Trophoblast cell (in vitro differentiated cells and primary cell): Measurements from ENCODE around the gene MMP21.

Source experiments
- DNase-seq, 2 donors: peaks; one replicate each; pipeline ENCODE4 v3.0.0-alpha.2; 2016
- H2AFZ ChIP-seq: 2 replicates; pipeline ENCODE4 v1.6.1; 2013; ENCODE audit warnings: low read length, moderate library complexity, mild to moderate bottlenecking; ENCODE audit not compliant: insufficient read depth, poor library complexity
- H2AK5ac ChIP-seq: 2 replicates; pipeline ENCODE4 v1.6.1; 2013; ENCODE audit warnings: mild to moderate bottlenecking, low read length
- H2BK120ac ChIP-seq: 2 replicates; pipeline ENCODE4 v1.6.1; 2013; ENCODE audit warnings: low read length, mild to moderate bottlenecking, moderate library complexity; ENCODE audit not compliant: insufficient read depth, poor library complexity
- H2BK12ac ChIP-seq: 2 replicates; pipeline ENCODE4 v1.6.1; 2013; ENCODE audit warnings: mild to moderate bottlenecking, low read length, moderate library complexity
- H2BK5ac ChIP-seq: 2 replicates; pipeline ENCODE4 v1.6.1; 2013; ENCODE audit warnings: low read length, low read depth, moderate library complexity, mild to moderate bottlenecking; ENCODE audit not compliant: poor library complexity
- H3K14ac ChIP-seq: 2 replicates; pipeline ENCODE4 v1.6.1; 2013; ENCODE audit warnings: mild to moderate bottlenecking, low read length
- H3K18ac ChIP-seq: 2 replicates; pipeline ENCODE4 v1.6.1; 2013; ENCODE audit warnings: mild to moderate bottlenecking, low read length
- H3K23ac ChIP-seq: 2 replicates; pipeline ENCODE4 v1.6.1; 2013; ENCODE audit warnings: low read length
- H3K27ac ChIP-seq: 2 replicates; pipeline ENCODE4 v1.5.1; 2013; ENCODE audit warnings: low read depth, mild to moderate bottlenecking, inconsistent platforms, low read length, moderate library complexity
- H3K27me3 ChIP-seq: 2 replicates; pipeline ENCODE4 v1.6.1; 2013; ENCODE audit warnings: inconsistent platforms, mild to moderate bottlenecking, low read length, moderate library complexity; ENCODE audit not compliant: insufficient read depth
- H3K36me3 ChIP-seq, 2 experiments: 1 replicate in 1 of 2; 2 replicates in 1 of 2; pipeline ENCODE4 v1.6.1; 2013; ENCODE audit warnings: low read length in 2 of 2, mild to moderate bottlenecking in 2 of 2, moderate library complexity in 1 of 2; ENCODE audit not compliant: insufficient read depth in 2 of 2, control insufficient read depth in 1 of 2
- H3K4ac ChIP-seq: 2 replicates; pipeline ENCODE4 v1.6.1; 2013; ENCODE audit warnings: low read depth, mild to moderate bottlenecking, low read length, moderate library complexity
- H3K4me1 ChIP-seq, 2 experiments: 1 replicate in 1 of 2; 2 replicates in 1 of 2; pipeline ENCODE4 v1.6.1; 2013; ENCODE audit warnings: low read length in 2 of 2, mild to moderate bottlenecking in 2 of 2, moderate library complexity in 1 of 2; ENCODE audit not compliant: insufficient read depth in 2 of 2, control insufficient read depth in 1 of 2
- H3K4me2 ChIP-seq: 2 replicates; pipeline ENCODE4 v1.6.1; 2013; ENCODE audit warnings: inconsistent platforms, mild to moderate bottlenecking, low read length, moderate library complexity
- H3K4me3 ChIP-seq: 2 replicates; pipeline ENCODE4 v1.5.1; 2013; ENCODE audit warnings: mild to moderate bottlenecking, low read depth, low read length, inconsistent platforms
- H3K79me1 ChIP-seq: one replicate; pipeline ENCODE4 v1.6.1; 2013; ENCODE audit warnings: low read length
- H3K79me2 ChIP-seq: 2 replicates; pipeline ENCODE4 v1.6.1; 2013; ENCODE audit warnings: low read length, mild to moderate bottlenecking; ENCODE audit not compliant: control insufficient read depth, insufficient read depth, poor library complexity
- H3K9ac ChIP-seq: 2 replicates; pipeline ENCODE4 v1.6.1; 2013; ENCODE audit warnings: mild to moderate bottlenecking, low read length
- H3K9me3 ChIP-seq: 2 replicates; pipeline ENCODE4 v1.6.1; 2013; ENCODE audit warnings: low read depth, mild to moderate bottlenecking, control low read depth, inconsistent platforms, low read length; ENCODE audit not compliant: insufficient read depth
- H4K12ac ChIP-seq: 2 replicates; pipeline ENCODE4 v1.6.1; 2013; ENCODE audit warnings: low read depth, mild to moderate bottlenecking, low read length, moderate library complexity
- H4K8ac ChIP-seq: 2 replicates; pipeline ENCODE4 v1.6.1; 2013; ENCODE audit warnings: low read depth, mild to moderate bottlenecking, low read length, moderate library complexity
- H4K91ac ChIP-seq: one replicate; pipeline ENCODE4 v1.6.1; 2013; ENCODE audit warnings: low read depth, mild to moderate bottlenecking, low read length, moderate library complexity
- WGBS: extraction: QIAGEN DNeasy Blood & Tissue Kit; methylation state at CpG from one replicate; pipeline ENCODE4 v1.1.7; 2013; ENCODE audit warnings: missing lambda C conversion rate; ENCODE audit not compliant: insufficient read length, insufficient coverage; ENCODE audit errors: extremely low coverage; 5-methylcytosine and 5-hydroxymethylcytosine counted together

MMP21 gene

GRCh38 chr10:125769175-125769574 is 6.4 kb downstream of the MMP21 start:
- no peaks in the 10 kb centered on the region for H3K79me2 ChIP-seq
- peaks cover 3 to 12% of the 10 kb centered on the region in 2 experiments for H3K36me3 ChIP-seq
- no peak for DNase-seq
- H3K4me3 ChIP-seq, result no peak overlapping the region
- H3K27me3 ChIP-seq, result no peaks in the 10 kb centered on the region
- no peak overlapping the region for H2BK5ac ChIP-seq
- H4K8ac ChIP-seq, result no peak overlapping the region
- no peak overlapping the region for H3K9ac ChIP-seq
- H2AFZ ChIP-seq, result no peak overlapping the region
- H3K14ac ChIP-seq, result no peak overlapping the region
- H3K4me1 ChIP-seq, result no peaks in the 10 kb centered on the region
- H2BK120ac ChIP-seq, result no peak overlapping the region
- no peak overlapping the region for H3K27ac ChIP-seq
- no peak overlapping the region for H3K4ac ChIP-seq
- H3K18ac ChIP-seq, result no peak overlapping the region
- peaks cover 1% of the 10 kb centered on the region for H3K9me3 ChIP-seq
- H3K79me1 ChIP-seq, result no peaks in the 10 kb centered on the region
- no peak overlapping the region for H3K23ac ChIP-seq
- no peak overlapping the region for H3K4me2 ChIP-seq
- no peak overlapping the region for H4K12ac ChIP-seq
- no CpG with 5 or more reads among the region's 12 CpGs for WGBS
- no peak overlapping the region for H2AK5ac ChIP-seq
- H2BK12ac ChIP-seq, result no peak overlapping the region
- no peak overlapping the region for H4K91ac ChIP-seq

- Histone ChIP-seq H4K12ac (no peak overlapping the region), H3K79me1 (no peaks in the 10 kb centered on the region), H2AFZ (no peak overlapping the region), H3K4me2 (no peak overlapping the region), H3K9me3 (peaks cover 1% of the 10 kb centered on the region), H3K9ac (no peak overlapping the region), H2BK5ac (no peak overlapping the region), H3K18ac (no peak overlapping the region), H3K14ac (no peak overlapping the region), H3K4me3 (no peak overlapping the region), H3K4me1 (no peaks in the 10 kb centered on the region), H2BK12ac (no peak overlapping the region), H2AK5ac (no peak overlapping the region), H3K36me3 (peaks cover 4 to 13% of the 10 kb centered on the region in 2 experiments), H3K4ac (no peak overlapping the region), H4K8ac (no peak overlapping the region), H2BK120ac (no peak overlapping the region), H3K79me2 (no peaks in the 10 kb centered on the region), H3K27me3 (no peaks in the 10 kb centered on the region), H4K91ac (no peak overlapping the region), H3K23ac (no peak overlapping the region), H3K27ac (no peak overlapping the region)
- no CpG with 5 or more reads among the region's 4 CpGs for WGBS
- peak in 1 of 2 donors; percentile 13 for DNase-seq
Measured at GRCh38 chr10:125768219-125768855, 7.3 kb downstream of the MMP21 start.

DNA sequence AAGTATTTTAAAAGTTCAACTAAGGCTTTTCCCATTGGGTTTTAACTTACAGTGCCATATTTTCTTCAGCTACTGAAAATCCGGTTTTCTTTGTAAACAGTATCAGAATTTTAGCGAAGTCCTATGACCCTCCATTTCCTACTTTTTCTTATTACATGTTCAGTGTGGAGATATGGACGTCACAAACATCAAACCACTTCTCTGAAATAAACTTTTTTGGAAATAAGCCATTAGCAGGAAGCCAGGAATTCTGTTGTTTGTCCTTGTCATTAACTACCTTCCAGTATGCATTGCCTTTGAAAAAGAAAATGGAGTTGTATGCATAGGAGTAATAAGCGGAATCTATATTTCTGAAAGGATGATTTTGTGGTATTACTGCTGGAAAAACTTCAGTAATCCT is 9.1 kb downstream of the MMP21 start:
- Histone ChIP-seq H3K79me1 (no peaks in the 10 kb centered on the region), H3K9ac (no peak overlapping the region), H3K23ac (no peak overlapping the region), H2BK12ac (no peak overlapping the region), H2AK5ac (no peak overlapping the region), H3K36me3 (peaks cover 13 to 22% of the 10 kb centered on the region in 2 experiments), H4K91ac (no peak overlapping the region), H3K4me3 (no peak overlapping the region), H3K9me3 (peaks cover 1% of the 10 kb centered on the region), H2BK5ac (no peak overlapping the region), H3K18ac (no peak overlapping the region), H3K27ac (no peak overlapping the region), H2AFZ (no peak overlapping the region), H3K79me2 (no peaks in the 10 kb centered on the region), H3K4me1 (no peaks in the 10 kb centered on the region), H2BK120ac (no peak overlapping the region), H3K27me3 (no peaks in the 10 kb centered on the region), H4K8ac (no peak overlapping the region), H3K4me2 (no peak overlapping the region), H3K4ac (no peak overlapping the region), H3K14ac (no peak overlapping the region), H4K12ac (no peak overlapping the region)
- no peak for DNase-seq
- WGBS, result no CpG with 5 or more reads among the region's 4 CpGs

DNA sequence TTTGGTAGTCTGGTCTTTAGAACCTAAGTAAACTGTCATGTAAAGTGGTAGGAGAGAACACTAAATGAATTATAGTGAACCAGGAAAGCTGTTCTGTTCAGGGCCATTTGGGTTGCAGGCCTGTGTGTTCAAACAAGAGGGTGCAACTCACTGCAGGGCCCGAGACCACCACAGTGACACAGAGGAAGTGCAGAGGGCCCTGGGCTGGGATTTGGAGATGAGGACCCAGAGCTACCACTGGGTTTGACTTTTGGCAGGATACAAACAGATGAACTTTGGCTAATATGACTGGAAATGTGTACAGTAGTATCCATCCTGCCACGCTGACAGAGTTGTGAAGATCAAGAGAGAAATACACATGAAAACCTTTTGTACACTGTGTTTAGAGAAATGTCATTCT is 9.8 kb downstream of the MMP21 start:
- Histone ChIP-seq H3K23ac (no peak overlapping the region), H4K8ac (no peak overlapping the region), H3K27me3 (no peaks in the 10 kb centered on the region), H3K18ac (no peak overlapping the region), H3K4ac (no peak overlapping the region), H3K4me2 (no peak overlapping the region), H2BK120ac (no peak overlapping the region), H3K9me3 (peaks cover 1% of the 10 kb centered on the region), H2BK5ac (no peak overlapping the region), H3K14ac (no peak overlapping the region), H3K4me3 (no peak overlapping the region), H3K27ac (no peak overlapping the region), H3K4me1 (no peaks in the 10 kb centered on the region), H4K12ac (no peak overlapping the region), H2BK12ac (no peak overlapping the region), H3K79me2 (no peaks in the 10 kb centered on the region), H2AK5ac (no peak overlapping the region), H4K91ac (no peak overlapping the region), H3K36me3 (peaks cover 13 to 22% of the 10 kb centered on the region in 2 experiments), H3K9ac (no peak overlapping the region), H3K79me1 (no peaks in the 10 kb centered on the region), H2AFZ (no peak overlapping the region)
- WGBS, result no CpG with 5 or more reads among the region's 2 CpGs
- DNase-seq, result no peak
